Thoracic aorta (tissue), 2 donors: ENCODE measurements around the gene LPCAT3. TPM values are rescaled to one million over a fixed set of nuclear protein-coding genes. Genes with fewer than 3 reads are reported as not detected.
"Not testable (repeated sequence)": the region's sequence is repeated elsewhere in the genome, so short reads cannot be mapped to it uniquely, and the experiment has no call there.

Experiments
- ATAC-seq: fragments of 150-250 bp; one replicate; pipeline ENCODE4 v1.8.0; 2017; ENCODE audit warnings: low read depth; ENCODE audit not compliant: insufficient number of reproducible peaks, low FRiP score
- DNase-seq: peaks from one replicate; pipeline ENCODE4 v3.0.0-alpha.2; 2020; ENCODE audit warnings: low spot score
- H3K27ac ChIP-seq, 2 donors: fragments of 200-600 bp; sonication (generic); 1 replicate in 1 of 2; 2 replicates in 1 of 2; pipeline ENCODE4 v1.5.1; 2016; ENCODE audit warnings: mild to moderate bottlenecking in 2 of 2, moderate library complexity in 2 of 2
- H3K27me3 ChIP-seq: fragments of 200-600 bp; sonication (generic); replicated peaks from 2 replicates; pipeline ENCODE4 v1.6.0; 2016; ENCODE audit warnings: mild to moderate bottlenecking; ENCODE audit not compliant: insufficient read depth
- H3K36me3 ChIP-seq: fragments of 200-600 bp; sonication (generic); one replicate; pipeline ENCODE4 v1.5.1; 2016
- H3K4me1 ChIP-seq, 2 donors: fragments of 200-600 bp; sonication (generic); 1 replicate in 1 of 2; 2 replicates in 1 of 2; pipeline versions ENCODE4 v1.5.1 to v1.6.0; 2016; ENCODE audit warnings: low read depth in 2 of 2, mild to moderate bottlenecking in 1 of 2; ENCODE audit not compliant: control insufficient read depth in 1 of 2
- H3K4me3 ChIP-seq: fragments of 200-600 bp; sonication (generic); 2 replicates; pipeline ENCODE4 v1.5.1; 2016; ENCODE audit warnings: mild to moderate bottlenecking
- H3K9me3 ChIP-seq: fragments of 200-600 bp; sonication (generic); 2 replicates; pipeline ENCODE4 v1.5.1; 2016
- total RNA-seq, 2 donors: library from RNA; depleted of rRNA; stranded (reverse); fragments of >200 nt; gene quantifications; one replicate each; pipeline versions ENCODE4 v1.1.0 to v1.2.3, GENCODE V29; 2016
- TF ChIP-seq, protein P1 (sequence below): fragments of 200-600 bp; sonication (generic); IDR thresholded peaks from one replicate; pipeline ENCODE4 v1.5.1; 2019; ENCODE audit warnings: antibody characterized with exemption

The LPCAT3 gene
- total RNA-seq, 2 donors from 2014 or later, result 40.5 to 51.9 TPM

DNA sequence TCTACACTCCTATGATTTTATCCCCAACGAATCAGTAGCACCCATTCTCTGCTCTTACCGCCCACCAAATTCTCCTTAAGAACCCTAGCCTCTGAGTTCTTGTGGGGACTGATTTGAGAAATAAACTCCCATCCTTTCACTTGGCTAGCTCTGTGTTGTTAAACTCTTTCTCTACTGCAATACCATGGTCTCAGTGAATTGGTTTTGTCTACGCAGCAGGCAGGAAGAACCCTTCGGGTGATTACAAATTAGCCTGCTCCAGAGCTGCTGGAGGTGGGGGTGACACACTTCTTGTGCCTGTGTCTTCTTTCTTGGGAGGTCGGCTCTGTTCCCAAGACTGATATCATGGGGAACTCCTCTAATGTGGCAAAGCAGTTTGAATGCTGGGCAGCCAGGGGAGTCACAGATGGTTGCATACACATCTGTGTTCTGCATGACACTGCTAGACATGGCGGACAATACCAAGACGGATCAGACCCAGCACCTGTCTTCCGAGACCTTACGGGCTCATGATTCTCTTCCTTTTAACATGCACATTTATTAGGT lies 40.6 kb upstream of the LPCAT3 start:
- peaks cover 11 to 24% of the 10 kb centered on the region in 2 donors for H3K4me1 ChIP-seq
- no peak for ATAC-seq
- no peaks in the 10 kb centered on the region for H3K9me3 ChIP-seq
- peaks cover 1% of the 10 kb centered on the region for H3K36me3 ChIP-seq
- H3K4me3 ChIP-seq, result no peak overlapping the region
- DNase-seq, result no peak
- H3K27me3 ChIP-seq, result no peaks in the 10 kb centered on the region
- TF ChIP-seq, protein P1, sequence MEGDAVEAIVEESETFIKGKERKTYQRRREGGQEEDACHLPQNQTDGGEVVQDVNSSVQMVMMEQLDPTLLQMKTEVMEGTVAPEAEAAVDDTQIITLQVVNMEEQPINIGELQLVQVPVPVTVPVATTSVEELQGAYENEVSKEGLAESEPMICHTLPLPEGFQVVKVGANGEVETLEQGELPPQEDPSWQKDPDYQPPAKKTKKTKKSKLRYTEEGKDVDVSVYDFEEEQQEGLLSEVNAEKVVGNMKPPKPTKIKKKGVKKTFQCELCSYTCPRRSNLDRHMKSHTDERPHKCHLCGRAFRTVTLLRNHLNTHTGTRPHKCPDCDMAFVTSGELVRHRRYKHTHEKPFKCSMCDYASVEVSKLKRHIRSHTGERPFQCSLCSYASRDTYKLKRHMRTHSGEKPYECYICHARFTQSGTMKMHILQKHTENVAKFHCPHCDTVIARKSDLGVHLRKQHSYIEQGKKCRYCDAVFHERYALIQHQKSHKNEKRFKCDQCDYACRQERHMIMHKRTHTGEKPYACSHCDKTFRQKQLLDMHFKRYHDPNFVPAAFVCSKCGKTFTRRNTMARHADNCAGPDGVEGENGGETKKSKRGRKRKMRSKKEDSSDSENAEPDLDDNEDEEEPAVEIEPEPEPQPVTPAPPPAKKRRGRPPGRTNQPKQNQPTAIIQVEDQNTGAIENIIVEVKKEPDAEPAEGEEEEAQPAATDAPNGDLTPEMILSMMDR, result no peak
- no peak overlapping the region for H3K27ac ChIP-seq

- H3K9me3 ChIP-seq, result no peaks in the 10 kb centered on the region
- no peaks in the 10 kb centered on the region for H3K27me3 ChIP-seq
- H3K27ac ChIP-seq, result no peak overlapping the region
- H3K36me3 ChIP-seq, result no peaks in the 10 kb centered on the region
- TF ChIP-seq, protein P1, result no peak
- DNase-seq (no peak), ATAC-seq (no peak)
- no peak overlapping the region for H3K4me3 ChIP-seq
- H3K4me1 ChIP-seq, result peaks cover 9 to 24% of the 10 kb centered on the region in 2 donors
Observed at GRCh38 chr12:7058163-7058845, 40.0 kb upstream of the LPCAT3 start.

DNA sequence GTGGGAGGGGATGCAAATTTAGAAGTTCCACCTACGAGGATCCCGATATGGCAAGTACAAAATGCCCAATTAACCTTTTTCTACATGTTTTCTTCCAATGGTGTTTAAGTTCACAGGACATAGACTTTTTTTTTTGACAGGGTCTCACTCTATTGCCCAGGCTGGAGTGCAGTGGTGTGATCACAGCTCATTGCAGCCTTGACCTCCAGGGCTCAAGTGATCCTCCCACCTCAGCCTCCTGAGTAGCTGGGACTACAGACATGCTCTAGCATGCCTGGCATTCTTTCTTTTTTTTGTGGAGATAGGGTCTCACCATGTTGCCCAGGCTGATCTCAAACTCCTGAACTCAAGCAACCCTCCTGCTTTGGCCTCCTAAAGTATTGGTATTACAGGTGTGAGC lies 37.5 kb upstream of the LPCAT3 start:
- H3K9me3 ChIP-seq, H3K4me3 ChIP-seq, H3K27me3 ChIP-seq, ATAC-seq, H3K27ac ChIP-seq, H3K4me1 ChIP-seq, H3K36me3 ChIP-seq, DNase-seq: not testable (repeated sequence)

- Histone ChIP-seq H3K27ac (no peak overlapping the region), H3K27me3 (no peaks in the 10 kb centered on the region), H3K36me3 (no peaks in the 10 kb centered on the region), H3K4me3 (no peak overlapping the region), H3K9me3 (no peaks in the 10 kb centered on the region), H3K4me1 (peaks cover 5 to 7% of the 10 kb centered on the region in 2 donors)
- no peak for DNase-seq
- TF ChIP-seq, protein P1, result no peak
- no peak for ATAC-seq
Observed at GRCh38 chr12:7054925-7055324, 36.6 kb upstream of the LPCAT3 start.

DNA sequence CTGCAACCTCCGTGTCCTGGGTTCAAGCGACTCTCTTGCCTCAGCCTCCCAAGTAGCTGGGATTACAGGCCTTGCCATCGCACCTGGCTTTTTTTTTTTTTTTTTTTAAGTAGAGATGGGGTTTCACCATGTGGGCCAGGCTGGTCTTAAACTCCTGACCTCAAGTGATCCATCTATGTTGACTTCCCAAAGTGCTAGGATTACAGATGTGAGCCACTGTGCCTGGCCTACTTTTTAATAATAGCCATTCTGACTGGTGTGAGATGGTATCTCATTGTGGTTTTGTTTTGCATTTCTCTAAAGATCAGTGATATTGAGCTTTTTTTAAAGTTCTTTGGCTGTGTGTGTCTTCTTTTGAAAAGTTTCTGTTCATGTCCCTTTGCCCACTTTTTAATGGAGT lies 31.7 kb upstream of the LPCAT3 start:
- not testable (repeated sequence) for H3K27ac ChIP-seq, H3K4me3 ChIP-seq, H3K9me3 ChIP-seq, H3K27me3 ChIP-seq, DNase-seq, H3K36me3 ChIP-seq, ATAC-seq, H3K4me1 ChIP-seq

DNA sequence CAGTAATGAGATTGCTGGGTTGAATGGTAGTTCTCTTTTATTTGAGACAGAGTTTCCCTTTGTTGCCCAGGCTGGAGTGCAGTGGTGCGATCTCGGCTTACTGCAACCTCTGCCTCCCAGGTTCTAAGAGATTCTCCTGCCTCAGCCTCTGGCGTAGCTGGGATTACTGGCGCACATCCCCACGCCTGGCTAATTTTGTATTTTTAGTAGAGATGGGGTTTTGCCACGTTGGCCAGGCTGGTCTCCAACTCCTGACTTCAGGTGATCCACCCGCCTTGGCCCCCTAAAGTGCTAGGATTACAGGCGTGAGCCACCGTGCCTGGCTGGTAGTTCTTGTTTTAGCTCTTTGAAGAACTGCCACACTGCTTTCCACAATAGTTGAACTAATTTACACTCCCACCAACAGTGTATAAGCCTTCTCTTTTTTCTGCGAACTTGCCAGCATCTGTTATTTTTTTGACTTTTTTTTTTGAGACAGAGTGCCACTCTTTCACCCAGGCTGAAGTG lies 31.2 kb upstream of the LPCAT3 start:
- H3K4me1 ChIP-seq, H3K4me3 ChIP-seq, DNase-seq, ATAC-seq, H3K36me3 ChIP-seq, H3K27ac ChIP-seq, H3K27me3 ChIP-seq, H3K9me3 ChIP-seq: not testable (repeated sequence)
